ENCODE results near the gene KIF3B. TPM values are rescaled to one million over a fixed set of nuclear protein-coding genes. Genes with fewer than 3 reads are reported as not detected.
"Not testable (repeated sequence)": the region's sequence is repeated elsewhere in the genome, so short reads cannot be mapped to it uniquely, and the experiment has no call there.

The KIF3B gene
- total RNA-seq, 1 experiment from 2014 or later: 31.5 TPM

- ChIA-PET RAD21 (ENCODE audit: low non-redundant PET in 1 of 2, low total read pairs in 2 of 2, uncharacterized antibody in 2 of 2, unreplicated experiment in 2 of 2) (no interaction called here), POLR2A (no interaction called here), CTCF (no interaction called here)
- no peaks in the 10 kb centered on the region for H3K27me3 ChIP-seq (ENCODE audit: insufficient read depth, low read length)
- intact Hi-C loops (cut with micrococcal nuclease): loop anchor here (10.0 kb wide), 1 partner anchor 316 kb away; no protein-coding TSS in a partner anchor
- no peak for ATAC-seq
- TF ChIP-seq SRF (IDR thresholded peaks at IDR 0.05; ENCODE audit: low read depth) (no peak), SIN3A (IDR thresholded peaks at IDR 0.05; ENCODE audit: low read depth) (no peak), MAX (IDR thresholded peaks at IDR 0.05) (no peak), ATF3 (IDR thresholded peaks at IDR 0.05) (no peak), TCF7L2 (IDR thresholded peaks at IDR 0.05; ENCODE audit: borderline replicate concordance, extremely low read depth, insufficient read depth, insufficient read length) (no peak), ZBTB33 (IDR thresholded peaks at IDR 0.05; ENCODE audit: extremely low read depth, insufficient replicate concordance, low read length) (no peak), ZNF274 (IDR thresholded peaks at IDR 0.05; ENCODE audit: low read depth, low read length) (no peak), CTCF (IDR thresholded peaks at IDR 0.05 in 2 of 3, conservative IDR thresholded peaks at IDR 0.05 in 1 of 3; ENCODE audit: borderline replicate concordance in 1 of 3, insufficient read depth in 1 of 3, low read depth in 2 of 3, low read length in 2 of 3) (no peak), ELF1 (IDR thresholded peaks at IDR 0.05; ENCODE audit: borderline replicate concordance, low read depth) (no peak), POLR2AphosphoS5 (IDR thresholded peaks at IDR 0.05; ENCODE audit: low read depth, low read length) (no peak), EZH2 (IDR thresholded peaks at IDR 0.05) (no peak), RAD21 (IDR thresholded peaks at IDR 0.05; ENCODE audit: low read depth) (no peak), FOSL1 (IDR thresholded peaks at IDR 0.05; ENCODE audit: low read depth) (no peak)
- no peaks in the 10 kb centered on the region for H4K20me1 ChIP-seq (ENCODE audit: insufficient read depth)
- H2AFZ ChIP-seq (ENCODE audit: low read depth, low read length, poor library complexity, severe bottlenecking): no peak overlapping the region
- no peaks in the 10 kb centered on the region for H3K9me3 ChIP-seq (ENCODE audit: control insufficient read depth in 1 of 2, insufficient read depth in 1 of 2, low read depth in 1 of 2, low read length in 2 of 2)
- no peaks in the 10 kb centered on the region; a peak in 1 of 4 replicates for H3K4me1 ChIP-seq (ENCODE audit: control insufficient read depth in 1 of 2, insufficient read depth in 2 of 2, low read length in 2 of 2)
- no peak overlapping the region for H3K4me3 ChIP-seq (replicated peaks in 1 of 2; ENCODE audit: low read depth in 1 of 2, low read length in 2 of 2)
- no peak overlapping the region for H3K27ac ChIP-seq (ENCODE audit: low read depth, low read length)
- BruUV-seq (replicated peaks): no TSS peak
- no peak for DNase-seq (ENCODE audit: low read depth, low spot score)
- no peak overlapping the region for H3K9ac ChIP-seq (ENCODE audit: low read length)
- no peaks in the 10 kb centered on the region for H3K36me3 ChIP-seq (ENCODE audit: control insufficient read depth in 1 of 2, insufficient read depth in 2 of 2, low read length in 2 of 2)
- no peak overlapping the region for H3K4me2 ChIP-seq (ENCODE audit: low read length)
- no peaks in the 10 kb centered on the region for H3K9me2 ChIP-seq (ENCODE audit: insufficient read depth)
- H3K79me2 ChIP-seq (ENCODE audit: insufficient read depth, low read length): no peaks in the 10 kb centered on the region
Measured at GRCh38 chr20:32339116-32339515, 61.7 kb downstream of the KIF3B start.

GRCh38 chr20:32341053-32341452 is 63.6 kb downstream of the KIF3B start:
- POLR2A ChIA-PET; DNase-seq (ENCODE audit: low read depth, low spot score); BruUV-seq (replicated peaks); H3K9me3 ChIP-seq (ENCODE audit: control insufficient read depth in 1 of 2, insufficient read depth in 1 of 2, low read depth in 1 of 2, low read length in 2 of 2); ATAC-seq; H3K4me3 ChIP-seq (replicated peaks in 1 of 2; ENCODE audit: low read depth in 1 of 2, low read length in 2 of 2); H3K36me3 ChIP-seq (ENCODE audit: control insufficient read depth in 1 of 2, insufficient read depth in 2 of 2, low read length in 2 of 2); CTCF ChIA-PET; H4K20me1 ChIP-seq (ENCODE audit: insufficient read depth); intact Hi-C loops (cut with micrococcal nuclease); H3K4me2 ChIP-seq (ENCODE audit: low read length); H3K27me3 ChIP-seq (ENCODE audit: insufficient read depth, low read length); RAD21 ChIA-PET (ENCODE audit: low non-redundant PET in 1 of 2, low total read pairs in 2 of 2, uncharacterized antibody in 2 of 2, unreplicated experiment in 2 of 2); H3K27ac ChIP-seq (ENCODE audit: low read depth, low read length); H3K9ac ChIP-seq (ENCODE audit: low read length); H3K4me1 ChIP-seq (ENCODE audit: control insufficient read depth in 1 of 2, insufficient read depth in 2 of 2, low read length in 2 of 2); H3K79me2 ChIP-seq (ENCODE audit: insufficient read depth, low read length); H3K9me2 ChIP-seq (ENCODE audit: insufficient read depth); H2AFZ ChIP-seq (ENCODE audit: low read depth, low read length, poor library complexity, severe bottlenecking): not testable (repeated sequence)

Data from HCT116 (cell line).